Stimulated activated CD4-positive, alpha-beta T cell treated with anti-CD3 and anti-CD28 coated beads, Interleukin-12 subunit alpha, Interleukin-12 subunit beta, amount 100 ng/mL, for 48 hours (primary cell): ENCODE data around the gene ABHD17A.

Experiments used
- DNase-seq, 3 donors: peaks; one replicate each; pipeline ENCODE4 v3.0.0-alpha.2; 2020; ENCODE audit warnings: low read depth in 2 of 3, low spot score in 1 of 3

ABHD17A gene

GRCh38 chr19:1885398-1886119 lies at the start of gene ABHD17A:
TSS of gene ABHD17A (minus strand) at chr19:1885496. CDS start at chr19:1881566, 3,930 bp downstream.
- peak; percentile 92 to 98 (median 92) for DNase-seq

GRCh38 chr19:1933942-1934341 lies 48.6 kb upstream of the ABHD17A start:
- DNase-seq, result no peak

GRCh38 chr19:1933244-1933643 lies 47.9 kb upstream of the ABHD17A start:
- DNase-seq, result no peak

GRCh38 chr19:1932395-1932794 lies 47.1 kb upstream of the ABHD17A start:
- DNase-seq, result no peak

- no peak for DNase-seq
Observed at GRCh38 chr19:1931445-1931844, 46.1 kb upstream of the ABHD17A start.

GRCh38 chr19:1929021-1929742 lies 43.9 kb upstream of the ABHD17A start:
- DNase-seq, result peak; percentile 54 to 88 (median 76)

- DNase-seq, result no peak
Observed at GRCh38 chr19:1925544-1925943, 40.2 kb upstream of the ABHD17A start.

GRCh38 chr19:1924320-1924961 lies 39.1 kb upstream of the ABHD17A start:
- DNase-seq, result no peak

GRCh38 chr19:1923319-1923718 lies 38.0 kb upstream of the ABHD17A start:
- no peak for DNase-seq

GRCh38 chr19:1922803-1923202 lies 37.5 kb upstream of the ABHD17A start:
- no peak for DNase-seq

- DNase-seq, result no peak
Observed at GRCh38 chr19:1921825-1922224, 36.5 kb upstream of the ABHD17A start.

- DNase-seq, result no peak
Observed at GRCh38 chr19:1921326-1921725, 36.0 kb upstream of the ABHD17A start.

GRCh38 chr19:1920644-1921043 lies 35.3 kb upstream of the ABHD17A start:
- DNase-seq, result no peak

- DNase-seq, result no peak
Observed at GRCh38 chr19:1918975-1919374, 33.7 kb upstream of the ABHD17A start.

- no peak for DNase-seq
Observed at GRCh38 chr19:1917926-1918325, 32.6 kb upstream of the ABHD17A start.

GRCh38 chr19:1917146-1917545 lies 31.9 kb upstream of the ABHD17A start:
- DNase-seq, result no peak

GRCh38 chr19:1914826-1915341 lies 29.6 kb upstream of the ABHD17A start:
- no peak for DNase-seq

GRCh38 chr19:1913781-1914577 lies 28.7 kb upstream of the ABHD17A start:
- no peak for DNase-seq

GRCh38 chr19:1912760-1913505 lies 27.6 kb upstream of the ABHD17A start:
- DNase-seq, result no peak

- no peak for DNase-seq
Observed at GRCh38 chr19:1911995-1912394, 26.7 kb upstream of the ABHD17A start.
